ENCODE data around the gene F5.
A peak's percentile ranks its signal among the peaks of the same experiment; 100 is the strongest.

F5 gene

DNA sequence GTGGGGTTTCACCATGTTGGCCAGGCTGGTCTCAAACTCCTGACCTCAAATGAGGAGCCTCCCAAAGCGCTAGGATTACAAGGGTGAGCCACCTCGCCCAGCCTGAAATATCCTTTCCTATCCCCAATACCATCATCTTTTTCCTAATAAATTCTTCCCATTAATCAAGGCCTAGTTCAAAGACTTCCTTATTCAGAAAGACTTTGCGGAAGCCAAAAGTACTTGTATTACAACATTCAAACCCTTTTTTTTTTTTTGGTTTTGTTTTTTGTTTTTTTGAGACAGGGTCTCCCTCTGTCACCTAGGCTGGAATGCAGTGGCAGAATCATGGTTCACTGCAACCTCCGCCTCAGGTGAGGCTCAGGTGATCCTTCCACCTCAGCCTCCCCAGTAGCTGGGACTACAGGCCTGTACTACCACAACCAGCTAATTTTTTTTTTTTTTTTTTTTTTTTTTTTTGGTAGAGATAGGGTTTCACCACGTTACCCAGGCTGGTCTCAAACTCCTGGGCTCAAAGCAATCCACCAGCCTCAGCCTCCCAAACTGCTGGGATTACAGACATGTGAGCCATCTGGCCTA is 108.1 kb downstream of the F5 start:
- no peak for DNase-seq (ENCODE audit: low spot score)

DNA sequence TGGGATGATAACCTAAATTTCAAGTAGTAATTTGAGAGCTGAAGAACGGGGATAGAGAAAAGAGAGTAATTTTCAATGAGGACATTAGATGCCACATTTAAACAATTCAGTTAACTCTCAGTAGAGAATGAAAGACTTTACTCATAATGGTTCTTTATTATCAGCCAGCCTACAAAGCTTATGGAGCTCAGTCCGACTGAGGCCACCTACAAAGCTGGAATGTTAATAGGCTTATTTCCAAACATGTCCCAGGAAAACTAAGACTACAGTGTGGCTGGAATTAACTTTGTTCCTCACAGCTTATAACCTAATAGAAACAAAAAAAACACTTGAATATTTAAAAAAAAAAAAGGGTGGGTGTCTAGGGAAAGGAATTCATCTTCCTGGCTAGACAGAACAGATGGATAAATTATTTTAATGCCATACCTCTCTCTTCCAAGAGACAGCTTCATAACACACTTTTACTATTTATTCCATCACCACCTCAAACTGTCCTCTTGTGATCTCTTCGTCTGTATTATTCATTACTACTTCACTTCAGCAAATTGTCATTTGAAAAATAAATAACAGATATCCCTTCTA is 110.4 kb downstream of the F5 start:
- no peak for DNase-seq (ENCODE audit: low spot score)

DNA sequence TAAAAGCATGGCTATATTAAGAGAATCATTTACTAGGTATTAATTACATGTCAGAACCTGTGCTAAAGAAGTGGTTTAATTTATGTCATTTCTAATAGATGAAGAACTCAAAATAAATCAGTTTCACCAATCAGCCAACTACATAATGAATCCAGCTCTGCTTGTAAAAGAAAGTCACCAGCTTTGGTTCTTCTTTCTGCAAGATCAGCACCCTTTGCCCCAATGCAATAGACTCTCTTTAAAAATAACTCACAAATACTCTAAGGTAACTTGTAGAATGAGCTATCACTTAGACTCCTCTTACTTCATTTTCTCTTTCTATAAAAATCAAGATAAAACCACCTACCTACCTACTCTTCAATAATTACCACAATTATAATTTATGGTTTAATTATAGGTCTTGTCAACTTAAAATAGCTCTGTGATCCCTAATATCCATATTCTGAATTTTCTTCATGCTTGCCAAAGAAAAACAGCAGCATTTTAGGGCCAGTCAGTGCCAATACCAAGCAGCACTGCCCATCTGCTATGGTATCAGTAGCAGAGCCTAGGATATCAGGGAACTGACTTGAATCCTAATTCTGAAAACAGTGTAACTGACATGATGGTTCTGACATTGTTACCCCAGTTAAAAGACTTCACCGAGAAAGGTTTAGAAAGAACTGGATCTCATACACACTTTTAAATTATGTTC is 111.8 kb downstream of the F5 start:
- DNase-seq (ENCODE audit: low spot score) = no peak

DNA sequence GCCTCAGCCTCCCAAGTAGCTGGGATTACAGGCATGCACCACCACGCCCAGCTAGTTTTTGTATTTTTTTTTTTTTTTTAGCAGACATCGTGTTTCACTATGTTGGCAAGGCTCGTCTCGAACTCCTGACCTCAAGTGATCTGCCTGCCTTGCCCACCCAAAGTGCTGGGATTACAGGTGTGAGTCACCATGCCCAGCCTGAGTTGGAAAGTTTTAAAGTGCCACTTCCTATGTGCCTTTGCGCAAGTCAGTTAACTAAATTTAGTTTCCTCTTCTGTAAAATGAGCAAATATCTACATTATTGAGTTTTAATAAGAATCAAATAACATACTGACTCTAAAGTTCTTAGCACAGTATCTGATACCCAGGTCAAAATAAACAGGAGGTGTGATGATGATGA is 112.9 kb downstream of the F5 start:
- DNase-seq (ENCODE audit: low spot score) = no peak

DNA sequence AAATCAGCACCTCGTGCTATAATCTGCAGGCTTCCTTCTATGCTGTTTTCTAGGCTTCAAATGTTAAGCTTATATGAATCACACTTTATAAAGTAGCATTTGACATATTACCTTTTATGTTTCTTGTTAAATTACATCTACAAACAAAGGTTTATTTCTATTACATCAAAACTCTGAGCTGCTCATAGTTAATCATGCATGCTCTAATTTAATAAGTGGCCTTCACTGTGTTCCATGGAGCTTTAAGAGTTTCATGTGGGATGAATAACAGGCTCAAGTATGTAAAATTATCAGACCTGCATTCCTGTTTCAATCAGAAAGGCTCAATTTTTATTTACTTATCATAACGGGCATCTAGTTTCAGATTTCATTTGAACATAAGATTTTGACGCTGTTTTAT is 113.5 kb downstream of the F5 start:
- no peak for DNase-seq (ENCODE audit: low spot score)

DNA sequence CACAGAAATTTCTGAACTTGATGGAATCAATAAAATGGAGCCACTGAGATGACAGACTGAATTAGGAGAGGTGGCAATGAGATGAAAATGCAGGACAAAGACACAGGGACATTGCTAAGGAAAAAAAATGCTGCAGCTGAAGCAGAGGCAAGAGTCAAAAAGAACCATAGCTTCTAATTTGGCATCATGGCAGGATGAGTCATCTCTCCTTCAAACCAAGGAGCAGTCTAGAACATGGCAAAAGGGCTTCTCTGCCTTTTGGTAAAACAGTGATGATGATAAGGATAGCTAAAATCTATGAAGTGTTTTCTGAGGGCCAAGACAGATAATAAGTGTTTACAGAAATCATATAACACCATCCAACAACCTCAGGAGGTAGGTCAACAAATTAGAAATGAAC is 117.3 kb downstream of the F5 start:
- DNase-seq (ENCODE audit: low spot score) = no peak

DNA sequence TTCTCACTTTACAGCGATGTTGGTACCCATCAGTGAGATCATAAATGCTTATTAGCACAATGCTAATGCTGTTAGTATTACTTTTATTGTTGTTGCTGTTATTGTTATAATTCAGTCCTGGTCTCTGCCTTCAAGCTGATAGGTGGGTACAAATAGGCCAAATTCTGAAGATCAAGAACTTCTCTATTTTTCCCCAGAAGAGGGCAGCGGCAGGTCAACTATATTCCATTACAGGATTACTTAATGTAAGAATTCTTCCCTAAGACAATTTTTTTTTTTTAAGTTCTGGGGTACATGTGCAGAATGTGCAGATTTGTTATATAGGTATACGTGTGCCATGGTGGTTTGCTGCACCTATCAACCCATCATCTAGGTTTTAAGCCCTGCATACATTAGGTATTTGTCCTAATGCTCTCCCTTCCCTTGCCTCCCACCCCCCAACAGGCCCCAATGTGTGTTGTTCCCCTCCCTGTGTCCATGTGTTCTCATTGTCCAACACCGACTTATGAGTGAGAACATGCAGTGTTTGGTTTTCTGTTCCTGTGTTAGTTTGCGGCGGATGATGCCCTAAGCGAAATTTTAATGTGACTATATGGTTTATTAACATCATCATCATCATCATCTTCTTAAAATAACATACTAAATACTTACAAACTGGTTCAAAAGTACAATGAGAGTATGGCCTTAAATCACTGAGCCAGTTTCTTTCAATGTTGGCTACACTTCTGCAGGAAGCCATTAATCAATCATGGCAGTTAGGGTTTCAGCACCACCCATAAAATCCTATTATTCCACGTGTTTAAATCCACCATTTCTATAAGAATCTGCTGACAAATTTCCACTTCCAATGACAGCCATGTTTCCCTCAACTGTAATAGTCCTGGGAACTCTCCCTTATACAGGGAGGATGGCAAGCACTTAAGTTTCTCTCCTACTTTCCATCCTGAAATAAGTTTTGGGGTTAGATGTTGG is 119.7 kb downstream of the F5 start:
- DNase-seq (ENCODE audit: low spot score) = peak; percentile 32

DNA sequence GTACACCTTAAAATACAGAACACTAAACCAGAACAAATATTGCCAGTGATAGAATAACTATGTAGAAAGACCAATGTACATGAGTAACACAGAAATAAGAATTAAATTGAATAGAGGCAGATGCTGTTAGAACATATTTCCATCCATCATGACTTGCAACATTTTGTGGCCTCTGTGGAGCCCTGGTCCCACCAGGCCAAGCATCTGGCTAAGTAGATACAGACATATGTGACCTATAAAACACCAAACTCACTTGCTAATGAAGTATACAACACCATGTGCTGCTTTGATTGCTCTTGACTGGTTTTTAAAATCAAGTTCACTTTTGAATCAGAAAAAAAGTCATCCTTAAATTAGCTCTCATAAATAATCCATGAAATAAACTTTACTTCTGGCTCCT is 121.0 kb downstream of the F5 start:
- no peak for DNase-seq (ENCODE audit: low spot score)
